SK-N-SH (cell line): ENCODE data around the gene IL22RA1.

ENCODE experiments used
- CTCF ChIP-seq: fragments of 200-600 bp; sonication (generic); IDR thresholded peaks from 2 replicates; pipeline ENCODE4 v1.6.1; 2017; ENCODE audit warnings: antibody characterized with exemption, mild to moderate bottlenecking, moderate library complexity
- EP300 ChIP-seq, 2 experiments: IDR thresholded peaks; 2 replicates each; pipeline versions ENCODE4 v1.4.0 to v1.6.1; 2012; ENCODE audit warnings: borderline replicate concordance in 1 of 2, low read depth in 1 of 2, low read length in 1 of 2
- EZH2phosphoT487 ChIP-seq: fragments of 200-600 bp; sonication (generic); IDR thresholded peaks from 2 replicates; pipeline ENCODE4 v1.6.1; 2017; ENCODE audit warnings: low read depth, mixed run types, mild to moderate bottlenecking, antibody characterized with exemption, moderate library complexity, borderline replicate concordance
- JUND ChIP-seq: IDR thresholded peaks from 2 replicates; pipeline ENCODE4 v1.4.0; 2012
- MAX ChIP-seq: IDR thresholded peaks from 2 replicates; pipeline ENCODE4 v1.4.0; 2012; ENCODE audit warnings: low read depth
- POLR2AphosphoS5 ChIP-seq: IDR thresholded peaks from 2 replicates; pipeline ENCODE4 v1.6.1; 2012; ENCODE audit warnings: low read depth, low read length
- RCOR1 ChIP-seq: fragments of 150-350 bp; IDR thresholded peaks from 2 replicates; pipeline ENCODE4 v1.6.1; 2017; ENCODE audit warnings: antibody characterized with exemption, low read length
- REST ChIP-seq: IDR thresholded peaks from 2 replicates; pipeline ENCODE4 v1.6.1; 2012; ENCODE audit warnings: mild to moderate bottlenecking, low read depth, low read length, moderate library complexity
- RFX5 ChIP-seq: IDR thresholded peaks from 2 replicates; pipeline ENCODE4 v1.6.1; 2012; ENCODE audit warnings: mild to moderate bottlenecking, improper control_type of control experiment, low read length
- SIN3A ChIP-seq: IDR thresholded peaks from 2 replicates; pipeline ENCODE4 v1.6.1; 2012; ENCODE audit warnings: low read depth, mild to moderate bottlenecking, low read length, moderate library complexity, borderline replicate concordance
- TAF1 ChIP-seq: IDR thresholded peaks from 2 replicates; pipeline ENCODE4 v1.6.1; 2012; ENCODE audit warnings: low read depth, mild to moderate bottlenecking, low read length, moderate library complexity, borderline replicate concordance

- TF ChIP-seq CTCF (no peak), SIN3A (no peak), RCOR1 (no peak), POLR2AphosphoS5 (no peak), EZH2phosphoT487 (no peak), RFX5 (no peak), EP300 (IDR thresholded peaks at IDR 0.05; ENCODE audit: borderline replicate concordance in 1 of 2, low read depth in 1 of 2, low read length in 1 of 2) (no peak), JUND (no peak), MAX (no peak), REST (no peak), TAF1 (no peak)
These were observed 19.3 kb upstream of the IL22RA1 start for GRCh38 chr1:24162201-24162600.
